ENCODE results near the gene LRRC10B. TPM values are rescaled to one million over a fixed set of nuclear protein-coding genes. Genes with fewer than 3 reads are reported as not detected.

LRRC10B gene
- total and polyA plus RNA-seq, 7 donors = 0.71 to 4.4 (median 1.1) TPM; not detected in 2

DNA sequence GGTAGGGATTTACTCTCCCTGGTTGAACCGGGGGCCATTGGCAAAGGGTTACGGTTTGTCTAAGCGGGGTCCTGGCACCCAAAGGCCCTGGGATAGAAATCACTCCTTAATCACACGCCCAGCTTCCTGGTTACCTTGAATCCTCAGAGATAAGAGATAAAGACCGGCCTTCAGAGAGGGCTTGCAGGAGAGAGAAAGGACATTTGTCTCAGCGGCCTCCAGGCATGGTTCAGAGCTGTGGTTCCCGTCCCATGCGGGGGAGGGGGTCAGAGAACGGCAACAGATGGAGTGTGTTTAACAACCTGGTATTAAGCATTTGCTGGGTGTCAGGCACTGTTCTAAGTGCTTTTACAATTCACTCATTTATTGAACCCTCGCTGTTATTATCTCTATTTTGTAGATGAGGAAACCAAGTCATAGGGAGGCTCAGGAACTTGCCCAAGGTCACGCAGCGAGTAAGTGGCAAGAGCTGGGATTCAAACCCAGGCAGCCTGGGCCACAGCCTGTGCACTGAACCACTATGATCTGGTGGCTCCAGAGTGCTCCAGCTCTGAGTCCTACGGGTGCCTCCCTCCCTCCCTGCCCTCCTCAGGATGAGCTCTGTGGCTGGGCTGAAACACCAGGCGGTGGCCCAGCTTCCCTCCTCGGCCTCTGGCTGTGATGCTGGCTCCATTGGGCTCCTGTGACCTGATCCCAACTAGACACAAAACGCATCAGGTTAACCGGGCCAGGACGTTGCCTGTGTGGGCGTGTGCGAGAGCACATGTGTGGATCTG is 18.6 kb downstream of the LRRC10B start:
- no peak overlapping the region for H3K27ac ChIP-seq
- 63 to 77% methylated on average over 20 of the region's 20 CpGs for WGBS, 2 donors
- no peaks in the 10 kb centered on the region for H3K4me1 ChIP-seq
- H3K27me3 ChIP-seq = peaks cover 0 to 18% (median 0%) of the 10 kb centered on the region in 3 donors
- DNase-seq = no peak
- no peak overlapping the region for H3K4me3 ChIP-seq
- intact Hi-C loops (cut with DNase I) = no loop called here
- TF ChIP-seq EP300 (IDR thresholded peaks at IDR 0.05) (no peak), POLR2A (IDR thresholded peaks at IDR 0.05) (no peak), POLR2AphosphoS5 (IDR thresholded peaks at IDR 0.05) (no peak)
- TF ChIP-seq, protein P1, sequence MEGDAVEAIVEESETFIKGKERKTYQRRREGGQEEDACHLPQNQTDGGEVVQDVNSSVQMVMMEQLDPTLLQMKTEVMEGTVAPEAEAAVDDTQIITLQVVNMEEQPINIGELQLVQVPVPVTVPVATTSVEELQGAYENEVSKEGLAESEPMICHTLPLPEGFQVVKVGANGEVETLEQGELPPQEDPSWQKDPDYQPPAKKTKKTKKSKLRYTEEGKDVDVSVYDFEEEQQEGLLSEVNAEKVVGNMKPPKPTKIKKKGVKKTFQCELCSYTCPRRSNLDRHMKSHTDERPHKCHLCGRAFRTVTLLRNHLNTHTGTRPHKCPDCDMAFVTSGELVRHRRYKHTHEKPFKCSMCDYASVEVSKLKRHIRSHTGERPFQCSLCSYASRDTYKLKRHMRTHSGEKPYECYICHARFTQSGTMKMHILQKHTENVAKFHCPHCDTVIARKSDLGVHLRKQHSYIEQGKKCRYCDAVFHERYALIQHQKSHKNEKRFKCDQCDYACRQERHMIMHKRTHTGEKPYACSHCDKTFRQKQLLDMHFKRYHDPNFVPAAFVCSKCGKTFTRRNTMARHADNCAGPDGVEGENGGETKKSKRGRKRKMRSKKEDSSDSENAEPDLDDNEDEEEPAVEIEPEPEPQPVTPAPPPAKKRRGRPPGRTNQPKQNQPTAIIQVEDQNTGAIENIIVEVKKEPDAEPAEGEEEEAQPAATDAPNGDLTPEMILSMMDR (IDR thresholded peaks at IDR 0.05) = no peak
- H3K36me3 ChIP-seq = no peaks in the 10 kb centered on the region
- H3K9me3 ChIP-seq = no peaks in the 10 kb centered on the region

DNA sequence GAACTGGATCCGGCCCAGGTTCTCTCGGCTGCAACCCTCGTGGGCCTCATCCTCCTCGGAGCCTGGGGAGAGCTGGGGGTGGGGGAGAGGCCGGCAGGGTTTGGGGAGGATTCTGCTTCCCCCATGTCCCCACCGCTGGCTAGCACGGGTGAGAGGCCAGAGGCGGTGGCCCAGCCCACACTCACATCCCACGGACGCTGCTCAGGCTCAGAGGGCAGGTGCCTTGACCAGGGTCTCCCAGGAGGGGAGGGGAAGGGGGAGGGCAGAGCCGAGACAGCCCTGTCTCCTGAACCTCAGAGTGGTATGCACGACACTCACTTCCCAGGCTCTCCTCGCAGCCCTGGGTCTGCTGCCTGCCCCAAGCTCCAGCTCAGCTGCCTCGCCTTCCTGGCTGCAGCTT is 19.6 kb downstream of the LRRC10B start:
- no peak for DNase-seq
- Histone ChIP-seq H3K4me3 (no peak overlapping the region), H3K9me3 (no peaks in the 10 kb centered on the region), H3K36me3 (no peaks in the 10 kb centered on the region), H3K4me1 (no peaks in the 10 kb centered on the region), H3K27me3 (peaks cover 0 to 18% (median 0%) of the 10 kb centered on the region in 3 donors), H3K27ac (no peak overlapping the region)
- TF ChIP-seq POLR2A (IDR thresholded peaks at IDR 0.05) (no peak), EP300 (IDR thresholded peaks at IDR 0.05) (no peak), POLR2AphosphoS5 (IDR thresholded peaks at IDR 0.05) (no peak)
- TF ChIP-seq, protein P1 (IDR thresholded peaks at IDR 0.05) = no peak
- intact Hi-C loops (cut with DNase I) = no loop called here
- 66 to 81% methylated on average over 14 of the region's 14 CpGs for WGBS, 2 donors

DNA sequence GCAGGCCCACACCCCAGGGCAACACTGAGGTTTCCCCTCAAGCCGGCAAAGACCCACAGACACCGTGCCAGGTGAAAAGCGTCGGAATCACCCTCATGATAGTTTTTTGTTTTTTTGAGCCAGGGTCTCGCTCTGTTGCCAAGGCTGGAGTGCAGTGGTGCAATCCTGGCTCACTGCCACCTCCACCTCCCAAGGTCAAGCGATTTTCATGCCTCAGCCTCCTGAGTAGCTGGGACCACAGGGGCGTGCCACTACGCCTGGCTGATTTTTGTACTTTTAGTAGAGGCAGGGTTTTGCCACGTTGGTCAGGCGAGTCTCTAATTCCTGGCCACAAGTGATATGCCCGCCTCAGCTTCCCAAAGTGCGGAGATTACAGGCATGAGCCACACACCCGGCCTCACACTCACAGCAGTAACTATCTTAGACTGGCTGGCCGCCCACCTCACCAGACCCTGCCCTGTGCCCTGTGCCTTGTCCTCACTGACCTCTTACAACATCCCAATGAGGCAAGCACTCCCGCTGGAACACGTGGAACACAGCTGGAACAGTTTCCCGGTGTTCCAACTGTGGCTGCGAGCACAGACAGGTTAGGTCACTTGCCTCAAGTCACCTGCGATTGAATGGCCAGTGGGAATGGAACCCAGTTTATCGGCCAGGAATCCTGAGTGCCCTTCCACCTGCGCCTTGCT is 21.1 kb downstream of the LRRC10B start:
- H3K4me1 ChIP-seq = no peaks in the 10 kb centered on the region
- H3K9me3 ChIP-seq = no peaks in the 10 kb centered on the region
- TF ChIP-seq EP300 (IDR thresholded peaks at IDR 0.05) (no peak), POLR2A (IDR thresholded peaks at IDR 0.05) (no peak), POLR2AphosphoS5 (IDR thresholded peaks at IDR 0.05) (no peak)
- TF ChIP-seq, protein P1 (IDR thresholded peaks at IDR 0.05) = no peak
- no peak overlapping the region for H3K27ac ChIP-seq
- intact Hi-C loops (cut with DNase I) = loop anchor here (10.0 kb wide), 1 partner anchor 95 kb away; no protein-coding TSS in a partner anchor
- no peak for DNase-seq
- no peak overlapping the region for H3K4me3 ChIP-seq
- peaks cover 0 to 18% (median 0%) of the 10 kb centered on the region in 3 donors for H3K27me3 ChIP-seq
- H3K36me3 ChIP-seq = no peaks in the 10 kb centered on the region
- 85 to 88% methylated on average over 21 of the region's 21 CpGs for WGBS, 2 donors

DNA sequence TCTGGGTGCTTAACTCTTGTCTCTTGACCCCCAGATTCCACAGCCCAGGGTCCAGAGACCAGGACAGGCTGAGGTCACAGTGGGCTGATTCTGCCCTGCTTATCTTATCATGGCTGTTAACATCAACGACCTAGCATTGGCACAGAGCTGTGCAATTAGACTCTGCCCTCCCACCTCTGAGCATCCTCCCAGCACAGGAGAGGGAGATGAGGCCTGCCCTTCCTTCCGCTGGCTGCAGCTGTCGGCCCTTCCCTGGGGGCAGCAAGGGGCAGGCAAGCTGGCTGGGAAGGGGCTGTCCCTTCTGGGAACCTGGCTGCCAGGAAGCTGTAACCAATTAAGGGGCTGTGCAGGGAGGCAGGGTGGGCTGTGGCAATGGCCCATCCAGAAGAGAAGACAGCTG is 22.5 kb downstream of the LRRC10B start:
- Histone ChIP-seq H3K36me3 (no peaks in the 10 kb centered on the region), H3K9me3 (no peaks in the 10 kb centered on the region), H3K4me1 (no peaks in the 10 kb centered on the region), H3K4me3 (no peak overlapping the region), H3K27me3 (peaks cover 0 to 14% (median 0%) of the 10 kb centered on the region in 3 donors), H3K27ac (no peak overlapping the region)
- 16 to 45% methylated on average over 3 of the region's 3 CpGs for WGBS, 2 donors
- intact Hi-C loops (cut with DNase I) = loop anchor here (10.0 kb wide), 1 partner anchor 94 kb away; no protein-coding TSS in a partner anchor
- no peak for DNase-seq
- TF ChIP-seq POLR2A (IDR thresholded peaks at IDR 0.05) (no peak), POLR2AphosphoS5 (IDR thresholded peaks at IDR 0.05) (no peak)

Measured in sigmoid colon (tissue), 7 donors.